ENCODE data around the gene LRIG2.
"Not testable (repeated sequence)": the region's sequence is repeated elsewhere in the genome, so short reads cannot be mapped to it uniquely, and the experiment has no call there.

Gene LRIG2, protein sequence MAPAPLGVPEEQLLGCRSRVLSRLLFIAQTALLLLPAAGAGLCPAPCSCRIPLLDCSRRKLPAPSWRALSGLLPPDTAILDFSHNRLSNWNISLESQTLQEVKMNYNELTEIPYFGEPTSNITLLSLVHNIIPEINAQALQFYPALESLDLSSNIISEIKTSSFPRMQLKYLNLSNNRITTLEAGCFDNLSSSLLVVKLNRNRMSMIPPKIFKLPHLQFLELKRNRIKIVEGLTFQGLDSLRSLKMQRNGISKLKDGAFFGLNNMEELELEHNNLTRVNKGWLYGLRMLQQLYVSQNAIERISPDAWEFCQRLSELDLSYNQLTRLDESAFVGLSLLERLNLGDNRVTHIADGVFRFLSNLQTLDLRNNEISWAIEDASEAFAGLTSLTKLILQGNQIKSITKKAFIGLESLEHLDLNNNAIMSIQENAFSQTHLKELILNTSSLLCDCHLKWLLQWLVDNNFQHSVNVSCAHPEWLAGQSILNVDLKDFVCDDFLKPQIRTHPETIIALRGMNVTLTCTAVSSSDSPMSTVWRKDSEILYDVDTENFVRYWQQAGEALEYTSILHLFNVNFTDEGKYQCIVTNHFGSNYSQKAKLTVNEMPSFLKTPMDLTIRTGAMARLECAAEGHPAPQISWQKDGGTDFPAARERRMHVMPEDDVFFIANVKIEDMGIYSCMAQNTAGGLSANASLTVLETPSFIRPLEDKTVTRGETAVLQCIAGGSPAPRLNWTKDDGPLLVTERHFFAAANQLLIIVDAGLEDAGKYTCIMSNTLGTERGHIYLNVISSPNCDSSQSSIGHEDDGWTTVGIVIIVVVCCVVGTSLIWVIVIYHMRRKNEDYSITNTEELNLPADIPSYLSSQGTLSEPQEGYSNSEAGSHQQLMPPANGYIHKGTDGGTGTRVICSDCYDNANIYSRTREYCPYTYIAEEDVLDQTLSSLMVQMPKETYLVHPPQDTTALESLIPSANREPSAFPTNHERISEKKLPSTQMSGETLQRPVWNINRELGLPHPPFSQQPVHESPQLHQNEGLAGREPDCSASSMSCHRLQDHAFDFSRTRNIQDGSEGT
- 32.7 to 92.8 (median 64.4) reads per million in 4 experiments for total RNA-seq

- DNase-seq = peak; percentile 96
Observed at GRCh38 chr1:113072757-113073478, at the start of gene LRIG2. LRIG2 (plus strand) TSS chr1:113073198; CDS start chr1:113073407, 209 bp downstream.

- DNase-seq = not testable (repeated sequence)
Observed at GRCh38 chr1:113023316-113023715, 49.7 kb upstream of the LRIG2 start.

DNA sequence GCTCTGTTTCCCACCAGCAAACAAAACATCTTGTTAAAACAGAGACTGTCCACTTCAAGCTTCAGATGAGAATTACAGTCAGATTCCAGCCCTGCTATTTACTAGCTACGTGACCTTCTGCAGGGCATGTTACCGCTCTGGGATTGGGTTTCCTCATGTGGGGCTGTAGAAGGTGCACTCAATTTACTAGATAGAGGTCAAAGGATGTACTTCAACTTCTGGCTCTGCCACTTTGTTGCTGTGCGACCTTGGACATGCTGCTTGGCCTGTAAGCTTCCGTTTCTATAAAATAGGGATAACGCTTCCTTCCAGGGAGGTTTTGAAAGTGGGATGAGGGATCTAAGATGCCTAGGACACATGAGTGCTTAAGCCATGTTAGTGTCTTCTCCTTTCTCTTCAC lies 46.0 kb upstream of the LRIG2 start:
- DNase-seq = no peak

DNA sequence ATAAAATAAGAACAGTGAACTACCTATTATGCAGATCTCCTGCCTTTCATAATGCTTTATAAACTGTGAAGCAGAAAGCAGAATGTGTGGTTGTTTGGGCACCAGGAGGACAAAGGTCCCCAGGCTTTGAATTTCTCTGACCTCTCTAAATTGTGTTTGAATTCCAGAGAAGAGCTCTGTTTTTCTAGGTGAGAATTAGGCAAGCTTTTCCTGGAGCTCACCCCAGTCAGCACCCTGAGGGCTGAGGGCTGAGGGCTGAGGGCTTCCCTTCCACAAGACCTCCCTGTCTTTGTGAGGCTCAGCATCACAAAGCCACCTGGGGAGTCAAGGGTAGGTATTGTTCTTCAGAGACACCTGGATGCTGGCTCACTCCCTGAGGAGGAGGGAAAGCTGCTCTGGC lies 45.5 kb upstream of the LRIG2 start:
- DNase-seq = no peak

- DNase-seq = no peak
Observed at GRCh38 chr1:113029822-113030221, 43.2 kb upstream of the LRIG2 start.

DNA sequence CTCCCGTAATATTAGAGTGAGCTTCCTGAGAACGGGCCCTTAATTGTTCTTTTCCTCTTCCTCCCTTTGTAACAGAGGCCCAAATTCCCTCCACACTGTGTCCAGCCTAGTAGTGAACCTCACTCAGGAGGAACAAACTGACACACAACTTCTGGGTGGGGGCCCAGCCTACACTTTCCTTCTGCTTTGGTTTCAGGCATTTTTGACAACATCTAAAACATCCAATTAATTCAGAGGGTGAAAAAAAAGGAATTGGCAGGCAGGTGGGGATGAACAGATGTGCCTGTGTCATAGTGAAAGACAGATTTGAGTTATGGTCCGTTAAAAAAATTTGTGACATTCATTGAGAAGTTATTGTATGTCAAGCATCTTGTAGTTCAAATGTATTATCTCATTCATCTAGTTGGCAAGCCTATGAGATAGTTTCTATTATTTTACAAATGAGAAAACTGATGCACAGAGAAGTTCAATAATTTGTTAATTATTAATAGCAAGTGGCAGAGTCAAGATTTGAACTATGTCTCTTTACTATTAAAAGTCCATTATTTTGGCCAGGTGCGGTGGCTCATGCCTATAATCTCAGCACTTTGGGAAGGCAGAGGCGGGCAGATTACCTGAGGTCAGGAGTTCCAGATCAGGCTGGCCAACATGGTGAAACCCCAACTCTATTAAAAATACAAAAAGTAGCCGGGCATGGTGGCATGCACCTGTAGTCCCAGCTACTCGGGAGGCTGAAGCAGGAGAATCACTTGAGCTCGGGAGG lies 41.6 kb upstream of the LRIG2 start:
- no peak for DNase-seq

- DNase-seq = no peak
Observed at GRCh38 chr1:113035086-113035485, 37.9 kb upstream of the LRIG2 start.

DNA sequence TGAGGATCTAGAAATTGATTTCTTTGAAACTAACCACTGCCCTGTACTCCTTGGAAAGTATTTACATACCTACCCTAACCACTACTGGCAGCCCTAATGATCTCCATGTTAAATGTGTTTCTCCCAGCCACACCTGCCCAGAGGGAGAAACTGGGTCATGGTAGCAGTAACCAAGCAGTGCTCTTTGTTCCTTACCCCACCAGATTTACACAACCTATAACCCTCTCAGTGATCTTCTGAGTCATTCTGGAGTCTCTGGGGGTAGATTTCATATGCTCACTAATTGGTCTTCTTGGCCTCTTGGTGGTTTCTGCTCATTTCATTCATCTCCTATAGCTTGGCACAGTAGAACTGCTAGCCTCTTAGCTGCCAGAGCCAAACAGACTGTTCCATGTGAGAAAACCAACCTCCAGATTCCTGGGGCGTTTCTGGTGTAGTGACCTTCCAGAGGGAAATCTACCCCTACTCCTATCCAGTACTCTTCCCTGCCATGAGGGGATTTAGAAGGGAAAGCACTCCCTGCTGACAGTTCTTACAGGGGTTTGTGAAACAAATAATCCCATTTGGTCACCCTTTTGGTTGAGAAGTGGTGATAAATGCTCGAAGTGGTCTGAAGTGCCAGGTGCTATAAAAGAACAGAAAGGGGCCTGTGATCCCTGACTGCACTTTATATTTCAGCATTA lies 36.2 kb upstream of the LRIG2 start:
- no peak for DNase-seq

DNA sequence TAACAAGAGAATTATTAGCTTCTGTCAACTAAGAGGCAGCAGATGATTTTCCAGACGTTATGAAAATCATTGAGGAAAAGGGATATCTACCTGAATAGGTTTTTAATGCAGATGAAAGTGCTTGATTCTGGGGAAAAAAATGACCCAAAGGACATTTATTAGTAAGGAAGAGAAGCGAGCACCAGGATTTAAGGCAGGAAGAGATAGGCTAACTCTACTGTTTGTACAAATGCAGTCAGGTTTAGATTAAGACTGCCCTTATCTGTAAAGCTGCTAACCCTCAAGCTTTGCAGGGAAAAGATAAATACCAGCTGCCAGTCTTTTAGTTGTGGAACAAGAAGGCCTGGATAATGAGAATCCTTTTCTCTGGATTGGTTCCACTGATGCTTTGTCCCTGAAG lies 33.0 kb upstream of the LRIG2 start:
- no peak for DNase-seq

DNA sequence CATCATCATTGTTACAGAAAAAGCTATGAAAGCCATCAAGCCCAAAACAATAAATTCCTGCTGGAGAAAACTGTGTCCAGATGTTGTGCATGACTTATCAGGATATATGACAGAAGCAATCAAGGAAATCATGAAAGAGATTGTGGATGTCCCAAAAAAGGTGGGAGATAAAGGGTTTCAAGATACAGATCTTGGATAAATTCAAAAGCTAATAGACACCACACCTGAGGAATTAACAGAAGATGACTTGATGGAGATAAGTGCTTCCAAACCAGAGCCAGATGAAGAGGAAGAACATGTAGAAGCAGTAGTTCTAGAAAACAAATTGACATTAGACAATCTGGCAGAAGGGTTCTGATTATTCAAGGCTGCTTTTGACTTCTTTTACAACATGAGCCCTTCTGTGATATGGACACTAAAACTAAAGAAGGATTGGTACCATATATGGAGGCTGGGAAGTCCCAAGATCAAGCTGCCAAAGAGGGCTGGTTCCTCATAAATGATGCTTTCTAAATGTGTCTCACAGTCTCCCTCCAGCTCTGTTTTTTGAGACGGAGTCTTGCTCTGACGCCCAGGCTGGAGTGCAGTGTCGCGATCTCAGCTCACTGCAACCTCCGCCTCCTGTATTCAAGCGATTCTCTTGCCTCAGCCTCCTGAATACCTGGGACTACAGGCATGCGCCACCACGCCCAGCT lies 32.1 kb upstream of the LRIG2 start:
- no peak for DNase-seq

DNA sequence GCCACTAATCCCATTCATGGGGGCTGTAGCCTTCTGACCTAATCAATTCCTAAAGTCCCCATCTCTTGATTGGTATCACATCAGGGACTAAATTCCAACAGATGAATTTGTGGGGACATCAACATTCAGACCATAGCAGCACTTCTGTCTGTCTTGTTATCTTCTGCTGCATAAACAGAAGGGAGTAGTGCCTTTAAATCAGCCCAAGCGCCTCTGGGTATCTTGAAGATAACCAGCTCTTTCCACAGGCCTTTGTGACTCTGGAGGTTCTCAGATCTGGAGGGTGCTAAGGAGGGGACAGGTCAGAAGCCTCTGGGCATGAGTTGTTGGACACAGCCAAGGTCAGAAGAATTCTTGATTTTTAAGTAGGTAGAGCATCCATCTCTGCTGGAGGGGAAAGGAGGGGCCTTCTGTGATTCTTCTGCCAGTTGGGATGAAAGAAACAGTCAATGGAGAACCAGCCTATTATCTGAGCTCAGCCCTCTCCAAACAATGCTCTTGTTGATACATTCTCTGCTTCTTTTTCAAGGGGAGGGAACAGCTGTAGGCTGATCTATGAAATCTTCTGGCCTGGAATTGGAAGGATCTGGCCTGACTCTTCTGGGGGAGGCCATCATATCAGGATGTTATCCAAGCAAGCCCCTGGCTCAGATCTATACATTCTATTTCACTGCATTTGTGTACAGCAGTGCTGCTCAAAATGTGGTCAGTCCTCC lies 31.3 kb upstream of the LRIG2 start:
- no peak for DNase-seq

DNA sequence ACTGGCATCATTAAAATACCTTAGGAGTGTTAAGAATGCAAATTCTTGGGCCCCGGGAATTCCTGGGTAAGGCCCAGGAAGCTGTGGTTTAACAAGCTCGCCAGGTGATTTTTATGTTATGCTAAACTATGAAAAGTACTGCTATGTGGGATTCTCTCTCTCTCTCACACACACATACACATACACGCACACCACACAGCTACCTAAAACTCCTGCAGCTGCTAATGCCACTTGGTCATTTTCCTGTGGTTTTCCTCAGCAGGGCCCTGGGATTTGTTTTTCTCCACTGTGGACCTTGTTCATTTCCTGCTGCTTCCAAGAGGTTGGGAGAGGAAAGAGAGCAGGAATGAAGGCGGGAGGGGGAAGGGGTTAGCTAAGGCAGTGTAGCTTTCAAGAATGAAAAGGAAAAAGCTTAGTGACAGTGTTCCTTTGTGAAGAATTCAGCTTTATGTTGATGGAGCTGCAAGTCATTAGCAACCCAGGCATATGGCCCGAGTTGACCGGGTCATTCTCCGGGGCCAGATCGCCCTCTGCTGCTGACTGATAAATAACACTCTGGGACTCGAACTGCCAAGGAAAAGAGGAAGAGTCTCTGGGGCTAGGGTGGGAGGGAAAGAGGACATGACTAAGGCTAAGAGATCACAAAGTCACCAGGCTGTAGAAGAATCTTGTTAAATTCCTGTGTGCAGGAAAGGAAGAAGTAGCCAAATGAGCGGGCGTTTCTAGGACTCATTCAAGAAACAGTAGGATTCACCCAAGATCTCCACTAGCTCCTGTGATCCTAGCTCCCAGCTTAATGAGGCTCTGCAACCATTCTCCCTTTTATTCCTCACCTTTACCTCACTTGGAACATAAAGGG lies 30.5 kb upstream of the LRIG2 start:
- no peak for DNase-seq

- not testable (repeated sequence) for DNase-seq
Observed at GRCh38 chr1:113043144-113043488, 29.9 kb upstream of the LRIG2 start.

DNA sequence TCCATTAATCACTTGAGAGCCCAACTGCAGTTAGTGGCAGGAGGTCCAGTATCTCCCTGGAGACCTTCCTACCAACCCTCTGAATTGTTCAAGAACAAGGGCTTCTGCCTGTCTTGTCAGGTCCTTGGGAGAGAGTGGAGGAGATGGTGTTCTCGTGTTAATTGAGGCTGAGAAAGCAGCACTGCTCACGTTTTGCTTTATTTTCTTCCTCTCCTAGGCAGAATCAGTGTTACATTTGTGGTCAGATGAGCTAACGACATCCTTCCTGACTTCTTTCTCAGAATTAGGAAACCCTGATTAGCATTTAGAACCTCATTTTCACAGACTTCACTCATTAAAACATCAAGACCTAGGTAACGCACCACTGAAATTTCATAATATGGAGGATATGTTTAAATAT lies 26.4 kb upstream of the LRIG2 start:
- no peak for DNase-seq

DNA sequence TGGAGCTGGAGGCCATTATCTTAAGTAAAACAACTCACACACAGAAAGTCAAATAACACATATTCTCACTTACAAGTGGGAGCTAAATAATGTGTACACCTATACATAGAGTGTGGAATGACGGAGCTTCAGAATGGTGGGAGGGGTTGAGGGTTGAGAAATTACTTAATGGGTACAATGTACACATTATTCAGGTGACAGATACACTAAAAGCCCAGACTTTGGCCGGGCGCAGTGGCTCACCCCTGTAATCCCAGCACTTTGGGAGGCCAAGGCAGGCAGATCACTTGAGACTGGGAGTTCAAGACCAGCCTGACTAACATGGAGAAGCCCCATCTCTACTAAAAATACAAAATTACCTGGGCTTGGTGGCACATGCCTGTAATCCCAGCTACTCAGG lies 24.9 kb upstream of the LRIG2 start:
- no peak for DNase-seq

DNA sequence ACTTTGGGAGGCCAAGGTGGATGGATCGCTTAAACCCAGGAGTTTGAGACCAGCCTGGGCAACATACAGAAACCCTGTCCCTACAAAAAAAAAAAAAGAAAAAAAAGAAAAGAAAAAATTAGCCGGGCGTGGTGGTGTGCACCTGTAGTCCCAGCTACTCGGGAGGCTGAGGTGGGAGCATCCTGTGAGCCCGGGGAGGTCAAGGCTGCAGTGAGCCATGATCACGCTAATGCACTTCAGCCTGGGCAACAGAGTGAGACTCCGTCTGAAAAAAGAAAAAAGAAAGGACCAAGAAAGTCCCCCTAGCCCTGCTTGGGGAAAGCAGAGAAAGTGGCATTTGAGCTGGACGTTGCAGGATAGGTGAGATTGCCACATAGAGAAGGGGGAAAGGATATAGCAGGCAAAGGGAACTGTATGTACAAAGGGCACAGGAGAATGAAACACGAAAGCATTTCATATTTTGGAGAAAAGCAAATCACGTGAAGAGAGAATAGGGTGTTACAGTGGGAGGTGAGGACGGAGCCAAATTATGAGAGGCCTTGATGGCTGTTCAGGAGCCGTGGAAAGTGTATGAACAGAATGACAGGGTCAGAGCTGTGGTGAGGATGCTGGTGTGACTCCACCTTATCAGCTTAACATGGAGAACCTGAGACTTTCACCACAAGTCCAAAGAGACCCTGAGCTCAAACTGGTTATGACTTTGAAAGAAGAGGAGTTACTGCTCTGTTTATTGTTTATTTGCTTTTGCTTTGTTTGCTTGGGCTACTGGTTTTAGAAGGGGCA lies 19.5 kb upstream of the LRIG2 start:
- DNase-seq = no peak

DNA sequence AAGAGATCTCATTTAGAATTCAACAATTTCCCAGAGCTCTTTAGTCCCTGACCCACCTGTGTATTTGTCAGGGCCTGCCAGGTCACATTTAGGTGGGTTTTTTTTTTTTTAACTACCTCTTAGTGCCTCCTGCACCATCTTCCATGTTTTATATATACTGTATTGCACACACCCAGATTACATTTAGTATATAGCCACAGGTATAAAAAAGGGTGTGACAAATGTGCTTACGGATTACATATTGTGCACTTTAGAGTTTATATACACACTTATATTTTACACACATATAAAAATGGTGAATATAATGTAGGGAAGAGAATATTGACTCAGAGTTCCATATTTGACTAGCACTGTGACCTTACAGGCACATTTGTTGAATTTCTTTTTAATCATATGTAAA lies 17.4 kb upstream of the LRIG2 start:
- no peak for DNase-seq

DNA sequence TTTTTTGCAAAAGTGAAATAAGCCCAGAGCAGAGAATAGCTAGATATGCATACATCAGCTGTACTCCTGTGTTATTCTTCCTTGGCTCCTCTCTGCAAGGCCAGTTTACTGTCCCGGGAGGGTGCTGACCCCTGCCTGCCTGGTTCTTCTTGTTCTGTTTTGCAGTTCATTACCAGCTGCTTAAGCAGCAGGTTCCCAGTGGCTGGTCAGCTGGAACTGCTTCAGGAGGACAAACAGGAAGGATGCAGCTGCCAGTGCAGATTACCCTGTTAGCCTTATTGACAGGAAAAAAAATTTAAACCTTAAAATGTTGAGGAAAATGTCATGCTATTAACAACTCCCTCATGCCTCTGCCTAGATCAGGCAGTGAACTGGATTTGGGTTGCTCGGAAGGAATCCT lies 16.0 kb upstream of the LRIG2 start:
- DNase-seq = no peak
